OCI-LY3 (cell line): ENCODE results near the gene TTC16.

Experiments
- H2AFZ ChIP-seq: fragments of 200-600, 300-600 bp; shearing (Covaris generic); 2 replicates; pipeline ENCODE4 v1.6.0; 2014; ENCODE audit warnings: antibody characterized with exemption, low read depth, low read length
- H3K27ac ChIP-seq: fragments of 200-600, 300-600 bp; sonication (generic); 2 replicates; pipeline ENCODE4 v1.5.1; 2014; ENCODE audit warnings: mild to moderate bottlenecking, low read length, moderate library complexity, mixed read lengths
- H3K27me3 ChIP-seq: fragments of 200-600, 300-600 bp; sonication (generic); 2 replicates; pipeline ENCODE4 v1.6.1; 2014; ENCODE audit warnings: low read depth, low read length, mixed read lengths
- H3K36me3 ChIP-seq: fragments of 200-600, 300-600 bp; sonication (generic); replicated peaks from 2 replicates; pipeline ENCODE3; 2014; ENCODE audit warnings: low read depth, low read length, mixed read lengths
- H3K4me1 ChIP-seq: fragments of 300-600, 200-600 bp; sonication (generic); 2 replicates; pipeline ENCODE4 v1.6.1; 2014; ENCODE audit warnings: low read length, mixed read lengths
- H3K4me2 ChIP-seq: fragments of 200-600, 300-600 bp; sonication (generic); 2 replicates; pipeline ENCODE4 v1.6.1; 2014; ENCODE audit warnings: low read length, mixed read lengths
- H3K4me3 ChIP-seq: fragments of 300-600, 200-600 bp; sonication (generic); 2 replicates; pipeline ENCODE4 v1.5.1; 2014; ENCODE audit warnings: antibody characterized with exemption, mild to moderate bottlenecking, low read length, moderate library complexity
- H3K79me2 ChIP-seq: fragments of 300-600, 200-600 bp; shearing (Covaris generic); 2 replicates; pipeline ENCODE4 v1.6.1; 2014; ENCODE audit warnings: mild to moderate bottlenecking, low read length, mixed read lengths
- H3K9ac ChIP-seq: fragments of 300-600, 200-600 bp; shearing (Covaris generic); 2 replicates; pipeline ENCODE4 v1.6.0; 2014; ENCODE audit warnings: mild to moderate bottlenecking, low read length, moderate library complexity
- H3K9me3 ChIP-seq: fragments of 200-600, 300-600 bp; shearing (Covaris generic); 2 replicates; pipeline ENCODE4 v1.6.1; 2014; ENCODE audit warnings: low read length, mixed read lengths; ENCODE audit not compliant: insufficient read depth
- H4K20me1 ChIP-seq: fragments of 200-600, 300-600 bp; sonication (generic); 2 replicates; pipeline ENCODE4 v1.6.1; 2016; ENCODE audit warnings: low read length, mixed read lengths; ENCODE audit not compliant: insufficient read depth
- CTCF ChIP-seq: fragments of 200-600, 300-600 bp; sonication (generic); IDR thresholded peaks from 2 replicates; pipeline ENCODE4 v1.5.1; 2014; ENCODE audit warnings: antibody characterized with exemption, low read length, low read depth
- EZH2phosphoT487 ChIP-seq: fragments of 200-600 bp; shearing (Covaris generic); IDR thresholded peaks from 2 replicates; pipeline ENCODE4 v1.6.1; 2018; ENCODE audit warnings: antibody characterized with exemption, mixed run types, low read depth

The TTC16 gene

GRCh38 chr9:127689329-127690000, 26.4 kb upstream of the TTC16 start:
- TF ChIP-seq CTCF, result no peak
- no peak for TF ChIP-seq EZH2phosphoT487
- no peak overlapping the region for H3K27ac ChIP-seq
- no peak overlapping the region for H3K9ac ChIP-seq
- H3K4me1 ChIP-seq, result no peaks in the 10 kb centered on the region
- no peaks in the 10 kb centered on the region for H3K36me3 ChIP-seq
- H4K20me1 ChIP-seq, result no peaks in the 10 kb centered on the region
- no peaks in the 10 kb centered on the region for H3K79me2 ChIP-seq
- H3K4me3 ChIP-seq, result no peak overlapping the region
- H2AFZ ChIP-seq, result no peak overlapping the region
- H3K27me3 ChIP-seq, result no peaks in the 10 kb centered on the region
- no peak overlapping the region for H3K4me2 ChIP-seq
- H3K9me3 ChIP-seq, result no peaks in the 10 kb centered on the region

GRCh38 chr9:127690735-127691134, 25.1 kb upstream of the TTC16 start:
- H3K27ac ChIP-seq, result no peak overlapping the region
- TF ChIP-seq EZH2phosphoT487 (no peak), CTCF (no peak)
- H3K9me3 ChIP-seq, result no peaks in the 10 kb centered on the region
- no peaks in the 10 kb centered on the region for H3K4me1 ChIP-seq
- H3K79me2 ChIP-seq, result no peaks in the 10 kb centered on the region
- no peak overlapping the region for H3K4me2 ChIP-seq
- no peaks in the 10 kb centered on the region for H3K36me3 ChIP-seq
- H3K27me3 ChIP-seq, result no peaks in the 10 kb centered on the region
- no peak overlapping the region for H3K9ac ChIP-seq
- no peak overlapping the region for H2AFZ ChIP-seq
- H4K20me1 ChIP-seq, result no peaks in the 10 kb centered on the region
- no peak overlapping the region for H3K4me3 ChIP-seq

- H3K36me3 ChIP-seq, result no peaks in the 10 kb centered on the region
- no peak overlapping the region for H3K4me3 ChIP-seq
- no peaks in the 10 kb centered on the region for H4K20me1 ChIP-seq
- no peak overlapping the region for H3K9ac ChIP-seq
- no peak overlapping the region for H3K27ac ChIP-seq
- H3K4me2 ChIP-seq, result no peak overlapping the region
- TF ChIP-seq CTCF, result no peak
- no peaks in the 10 kb centered on the region for H3K9me3 ChIP-seq
- no peak overlapping the region for H2AFZ ChIP-seq
- no peaks in the 10 kb centered on the region for H3K27me3 ChIP-seq
- no peaks in the 10 kb centered on the region for H3K79me2 ChIP-seq
- H3K4me1 ChIP-seq, result no peaks in the 10 kb centered on the region
Measured at GRCh38 chr9:127692071-127692470, 23.8 kb upstream of the TTC16 start.

- H3K4me3 ChIP-seq, result no peak overlapping the region
- no peak overlapping the region for H3K27ac ChIP-seq
- no peak overlapping the region for H3K9ac ChIP-seq
- H3K4me2 ChIP-seq, result no peak overlapping the region
- H4K20me1 ChIP-seq, result no peaks in the 10 kb centered on the region
- H3K36me3 ChIP-seq, result no peaks in the 10 kb centered on the region
- H3K79me2 ChIP-seq, result no peaks in the 10 kb centered on the region
- no peaks in the 10 kb centered on the region for H3K27me3 ChIP-seq
- no peak for TF ChIP-seq EZH2phosphoT487
- no peak for TF ChIP-seq CTCF
- no peak overlapping the region for H2AFZ ChIP-seq
- no peaks in the 10 kb centered on the region for H3K9me3 ChIP-seq
- no peaks in the 10 kb centered on the region for H3K4me1 ChIP-seq
Measured at GRCh38 chr9:127693143-127693542, 22.7 kb upstream of the TTC16 start.
